HuH-7 (cell line): ENCODE measurements around the gene RUNX3.
A peak's percentile ranks its signal among the peaks of the same experiment; 100 is the strongest.

Experiments
- DNase-seq: peaks from one replicate; pipeline ENCODE4 v3.0.0; 2011; ENCODE audit warnings: low spot score

RUNX3 gene

GRCh38 chr1:24878775-24879742 lies 51.0 kb downstream of the RUNX3 start:
- DNase-seq = no peak

- DNase-seq = no peak
Observed at GRCh38 chr1:24878045-24878444, 52.0 kb downstream of the RUNX3 start.

GRCh38 chr1:24875991-24876506 lies 54.0 kb downstream of the RUNX3 start:
- no peak for DNase-seq

- DNase-seq = no peak
Observed at GRCh38 chr1:24875257-24875656, 54.8 kb downstream of the RUNX3 start.

GRCh38 chr1:24874611-24875234 lies 55.4 kb downstream of the RUNX3 start:
- DNase-seq = no peak

DNA sequence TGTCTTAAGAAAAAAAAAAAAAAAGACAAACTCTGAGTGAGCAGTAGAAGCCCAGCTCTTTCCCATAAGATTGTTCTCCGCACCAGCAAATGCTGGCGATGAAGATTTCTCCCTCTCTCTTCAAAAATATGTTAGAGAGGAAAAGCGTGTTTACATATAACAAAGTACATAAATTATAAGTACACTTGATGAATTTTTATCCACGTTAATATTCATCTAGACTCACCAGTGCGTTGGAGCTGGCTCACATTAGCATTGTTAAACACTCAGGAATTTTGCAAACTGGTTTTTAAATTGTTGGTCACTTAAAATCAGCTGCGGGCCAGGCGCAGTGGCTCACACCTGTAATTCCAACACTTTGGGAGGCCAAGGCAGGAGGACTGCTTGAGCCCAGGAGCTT lies 56.0 kb downstream of the RUNX3 start:
- DNase-seq = no peak

DNA sequence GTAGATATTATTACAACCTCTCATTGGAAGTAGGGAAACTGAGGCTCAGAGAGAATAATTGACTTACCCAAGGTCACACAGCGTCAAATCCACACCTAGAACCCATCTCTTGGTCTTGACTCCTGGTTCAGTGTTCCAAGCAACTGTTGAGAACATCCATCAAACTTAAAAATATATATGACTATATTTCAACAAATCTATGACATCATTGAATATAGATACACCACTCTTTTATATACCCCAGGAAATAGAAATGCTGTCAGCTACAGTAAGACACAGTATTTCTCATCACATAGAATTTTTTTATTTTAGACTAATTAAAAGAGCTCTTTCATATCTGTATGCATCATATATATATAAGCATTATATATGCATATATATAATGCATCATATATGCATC lies 56.9 kb downstream of the RUNX3 start:
- no peak for DNase-seq

DNA sequence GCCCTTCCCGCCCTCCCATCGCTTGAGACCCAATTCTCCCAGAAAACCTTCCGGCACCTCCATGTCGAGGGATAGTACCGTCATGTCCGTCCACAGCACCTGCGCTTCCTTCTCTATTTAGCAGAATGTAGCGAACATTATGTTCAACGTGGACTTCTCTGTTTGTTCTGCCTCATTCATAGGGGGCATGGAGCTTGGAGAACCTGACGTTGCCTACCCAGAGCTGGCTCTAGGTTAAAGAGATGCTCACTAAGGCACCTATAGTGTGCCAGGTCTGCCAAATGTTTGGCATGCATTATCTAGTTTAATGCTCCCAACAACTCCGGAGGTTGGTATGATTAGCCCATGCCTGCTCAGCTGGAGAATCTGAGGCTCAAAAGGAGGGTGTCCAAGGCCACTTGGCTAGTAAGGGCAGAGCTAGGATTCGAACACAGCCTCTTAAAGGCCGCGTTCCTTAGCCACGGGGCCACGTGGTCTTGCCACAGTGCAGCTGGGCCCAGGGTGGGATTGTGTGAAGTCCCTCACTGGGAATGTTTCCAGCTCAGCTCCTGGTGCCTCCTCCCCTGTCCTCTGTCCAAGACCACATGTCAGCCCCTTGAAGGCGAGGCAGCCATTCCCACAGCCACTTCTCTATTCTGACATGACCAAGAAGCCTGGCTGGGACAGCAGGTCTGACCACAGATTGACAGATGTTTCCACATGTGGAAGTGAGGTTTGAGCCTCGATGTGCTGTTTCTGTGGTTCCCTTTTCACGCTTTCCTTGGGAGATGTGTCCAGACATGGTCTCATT lies 57.8 kb downstream of the RUNX3 start:
- DNase-seq = no peak

- DNase-seq = no peak
Observed at GRCh38 chr1:24871306-24871901, 58.7 kb downstream of the RUNX3 start.

GRCh38 chr1:24870551-24871195 lies 59.4 kb downstream of the RUNX3 start:
- DNase-seq = no peak

GRCh38 chr1:24868016-24868875 lies 61.8 kb downstream of the RUNX3 start:
- no peak for DNase-seq

- DNase-seq = no peak
Observed at GRCh38 chr1:24867084-24867870, 62.8 kb downstream of the RUNX3 start.

- DNase-seq = no peak
Observed at GRCh38 chr1:24866211-24867083, 63.6 kb downstream of the RUNX3 start.

GRCh38 chr1:24865587-24865986 lies 64.5 kb downstream of the RUNX3 start:
- DNase-seq = no peak

DNA sequence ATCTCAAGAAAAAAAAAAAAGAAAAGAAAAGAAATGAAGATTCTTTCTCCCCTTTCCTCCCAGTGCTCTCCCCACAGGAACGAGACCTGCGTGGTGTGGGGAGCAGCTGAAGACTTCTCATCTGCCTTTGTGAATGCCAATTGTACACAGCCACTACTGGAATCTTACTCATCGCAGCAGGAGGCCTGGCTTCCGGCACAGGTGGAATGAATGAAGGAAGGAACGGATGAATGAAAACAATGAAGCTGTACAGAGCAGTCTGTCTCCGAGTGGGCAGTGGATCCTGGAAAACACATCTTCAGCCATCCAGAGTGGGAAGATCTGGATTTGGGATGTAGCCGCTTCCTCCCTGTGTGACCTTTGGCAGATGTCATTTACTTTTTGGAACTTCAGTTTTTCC lies 64.9 kb downstream of the RUNX3 start:
- DNase-seq = no peak

GRCh38 chr1:24864370-24864777 lies 65.7 kb downstream of the RUNX3 start:
- DNase-seq = peak; percentile 61

- DNase-seq = no peak
Observed at GRCh38 chr1:24862775-24863483, 67.1 kb downstream of the RUNX3 start.
